H1 (cell line): ENCODE results near the gene COBLL1. TPM values are rescaled to one million over a fixed set of nuclear protein-coding genes. Genes with fewer than 3 reads are reported as not detected.

Experiments used
- CTCF ChIA-PET: fragments of 300-600 bp; sonication (Branson Sonifier 250); formaldehyde crosslinking; loops from one replicate; lab custom pipeline; 2021; ENCODE audit not compliant: partially characterized antibody; lab: Charles Lee
- POLR2A ChIA-PET: fragments of 300-600 bp; sonication (Branson Sonifier 250); formaldehyde crosslinking; loops from one replicate; lab custom pipeline; 2021; ENCODE audit warnings: inconsistent platforms; ENCODE audit not compliant: partially characterized antibody; lab: Charles Lee
- DNase-seq, 2 experiments: peaks; one replicate each; pipeline versions ENCODE4 v3.0.0 to v3.0.0-alpha.2; 2010 to 2022; ENCODE audit warnings: low spot score in 2 of 2, low read depth in 1 of 2, mixed read lengths in 1 of 2
- FAIRE-seq: peaks from 2 replicates; lab custom pipeline; 2011; peaks lifted over from hg19 to GRCh38; lab: Jason Lieb, UNC
- H2AFZ ChIP-seq: 2 replicates; pipeline ENCODE4 v1.8.1; 2012; ENCODE audit warnings: low read length, inconsistent platforms
- H2AK5ac ChIP-seq: 2 replicates; pipeline ENCODE4 v1.6.1; 2013; ENCODE audit warnings: low read depth, low read length
- H2BK120ac ChIP-seq: replicated peaks from 2 replicates; pipeline ENCODE3; 2013; ENCODE audit warnings: low read depth, low read length, inconsistent platforms
- H2BK12ac ChIP-seq: 2 replicates; pipeline ENCODE4 v1.6.1; 2013; ENCODE audit warnings: low read depth, low read length
- H2BK15ac ChIP-seq: 2 replicates; pipeline ENCODE4 v1.6.1; 2013; ENCODE audit warnings: low read length
- H2BK20ac ChIP-seq: 2 replicates; pipeline ENCODE4 v1.6.1; 2013; ENCODE audit warnings: low read length
- H2BK5ac ChIP-seq: 2 replicates; pipeline ENCODE4 v1.6.1; 2013; ENCODE audit warnings: low read depth, low read length
- H3K14ac ChIP-seq: 2 replicates; pipeline ENCODE4 v1.6.1; 2013; ENCODE audit warnings: inconsistent platforms; ENCODE audit not compliant: insufficient read length
- H3K18ac ChIP-seq: 2 replicates; pipeline ENCODE4 v1.6.1; 2013; ENCODE audit warnings: low read length; ENCODE audit errors: extremely low read depth
- H3K23ac ChIP-seq: 2 replicates; pipeline ENCODE4 v1.6.1; 2013; ENCODE audit warnings: inconsistent platforms; ENCODE audit not compliant: insufficient read length
- H3K23me2 ChIP-seq: 2 replicates; pipeline ENCODE4 v1.6.1; 2013; ENCODE audit warnings: low read depth, low read length
- H3K27ac ChIP-seq: 2 replicates; pipeline ENCODE4 v1.6.1; 2011; ENCODE audit warnings: low read depth, low read length, inconsistent platforms
- H3K27me3 ChIP-seq, 4 experiments: replicated peaks in 1 of 4; 1 replicate in 1 of 4; 2 replicates in 3 of 4; pipeline versions ENCODE4 v1.6.1 to v1.8.1; 2011 to 2013; ENCODE audit warnings: low read length in 3 of 4, mild to moderate bottlenecking in 3 of 4, inconsistent platforms in 2 of 4, mixed read lengths in 2 of 4, moderate library complexity in 1 of 4; ENCODE audit not compliant: control insufficient read depth in 3 of 4, insufficient read depth in 3 of 4; ENCODE audit errors: extremely low read depth in 1 of 4
- H3K36me3 ChIP-seq, 4 experiments: 2 replicates each; pipeline versions ENCODE4 v1.6.1 to v1.8.1; 2011 to 2013; ENCODE audit warnings: mild to moderate bottlenecking in 4 of 4, low read length in 3 of 4, moderate library complexity in 2 of 4, control low read depth in 1 of 4, inconsistent platforms in 1 of 4; ENCODE audit not compliant: insufficient read depth in 4 of 4, control insufficient read depth in 2 of 4
- H3K4ac ChIP-seq: replicated peaks from 2 replicates; pipeline ENCODE3; 2013; ENCODE audit warnings: low read length, low read depth, mixed read lengths, inconsistent platforms; ENCODE audit not compliant: insufficient read length
- H3K4me1 ChIP-seq, 4 experiments: replicated peaks in 1 of 4; 1 replicate in 1 of 4; 2 replicates in 3 of 4; pipeline versions ENCODE4 v1.6.1 to v1.8.1; 2011 to 2013; ENCODE audit warnings: low read length in 3 of 4, inconsistent platforms in 2 of 4, mixed read lengths in 1 of 4; ENCODE audit not compliant: insufficient read depth in 4 of 4, control insufficient read depth in 3 of 4
- H3K4me2 ChIP-seq, 2 experiments: 2 replicates each; pipeline versions ENCODE4 v1.6.1 to v1.8.1; 2011 to 2013; ENCODE audit warnings: low read depth in 2 of 2, low read length in 2 of 2, control low read depth in 1 of 2, inconsistent platforms in 1 of 2, mild to moderate bottlenecking in 1 of 2; ENCODE audit not compliant: insufficient read depth in 1 of 2
- H3K4me3 ChIP-seq, 4 experiments: fragments of 200-600, 300-600 bp in 1 of 4; sonication (generic), shearing (Covaris generic), sonication (Bioruptor Twin) in 1 of 4; 2 replicates each; pipeline versions ENCODE4 v1.5.1 to v1.8.1; 2011 to 2016; ENCODE audit warnings: low read length in 4 of 4, low read depth in 3 of 4, control low read depth in 2 of 4, inconsistent platforms in 2 of 4, mild to moderate bottlenecking in 2 of 4, mixed read lengths in 1 of 4, moderate library complexity in 1 of 4; ENCODE audit not compliant: insufficient read depth in 2 of 4; ENCODE audit errors: extremely low read depth in 1 of 4
- H3K56ac ChIP-seq: replicated peaks from 2 replicates; pipeline ENCODE3; 2013; ENCODE audit warnings: low read depth, mild to moderate bottlenecking, mixed read lengths, low read length, inconsistent platforms; ENCODE audit not compliant: insufficient read length
- H3K79me1 ChIP-seq: 2 replicates; pipeline ENCODE4 v1.6.1; 2013; ENCODE audit warnings: low read depth, low read length, control low read depth
- H3K79me2 ChIP-seq, 2 experiments: 2 replicates each; pipeline versions ENCODE4 v1.6.1 to v1.8.1; 2012 to 2013; ENCODE audit warnings: low read length in 2 of 2, mild to moderate bottlenecking in 2 of 2, inconsistent platforms in 1 of 2; ENCODE audit not compliant: insufficient read depth in 2 of 2, control insufficient read depth in 1 of 2
- H3K9ac ChIP-seq, 4 experiments: replicated peaks in 1 of 4; 1 replicate in 1 of 4; 2 replicates in 3 of 4; pipeline versions ENCODE4 v1.6.1 to v1.8.1; 2011 to 2013; ENCODE audit warnings: low read depth in 3 of 4, low read length in 3 of 4, control low read depth in 2 of 4, mild to moderate bottlenecking in 2 of 4, moderate library complexity in 2 of 4, inconsistent platforms in 1 of 4; ENCODE audit errors: extremely low read depth in 1 of 4
- H3K9me3 ChIP-seq, 2 experiments: 2 replicates each; pipeline versions ENCODE4 v1.6.1 to v1.8.1; 2012 to 2013; ENCODE audit warnings: mild to moderate bottlenecking in 2 of 2, moderate library complexity in 2 of 2, control low read depth in 1 of 2, inconsistent platforms in 1 of 2, low read depth in 1 of 2, low read length in 1 of 2, mixed read lengths in 1 of 2; ENCODE audit not compliant: insufficient read depth in 2 of 2
- H4K20me1 ChIP-seq, 2 experiments: replicated peaks in 1 of 2; 2 replicates each; pipeline versions ENCODE3 to v1.8.1; 2011 to 2013; ENCODE audit warnings: inconsistent platforms in 2 of 2, low read length in 2 of 2, mild to moderate bottlenecking in 1 of 2; ENCODE audit not compliant: insufficient read depth in 2 of 2, control insufficient read depth in 1 of 2
- H4K5ac ChIP-seq: 2 replicates; pipeline ENCODE4 v1.6.1; 2013; ENCODE audit warnings: low read length, low read depth, mixed read lengths, inconsistent platforms; ENCODE audit not compliant: insufficient read length
- H4K8ac ChIP-seq: 2 replicates; pipeline ENCODE4 v1.8.0; 2013; ENCODE audit warnings: mild to moderate bottlenecking, moderate library complexity, low read length, inconsistent platforms; ENCODE audit not compliant: insufficient read depth; ENCODE audit errors: extremely low read depth
- H4K91ac ChIP-seq: replicated peaks from 2 replicates; pipeline ENCODE3; 2013; ENCODE audit warnings: low read length, mixed read lengths, inconsistent platforms; ENCODE audit not compliant: insufficient read length
- ASH2L ChIP-seq: fragments of 200-600, 300-600 bp; sonication (generic); IDR thresholded peaks from one replicate; pipeline ENCODE4 v1.7.1; 2017; ENCODE audit warnings: low read length
- ATF2 ChIP-seq: IDR thresholded peaks from 2 replicates; pipeline ENCODE4 v1.6.1; 2012; ENCODE audit warnings: low read length, inconsistent platforms
- CBX8 ChIP-seq: fragments of 300-800, 300-1000 bp; sonication (generic); IDR thresholded peaks from 2 replicates; pipeline ENCODE4 v1.7.1; 2016; ENCODE audit warnings: low read depth, low read length, borderline replicate concordance
- RAD21 ChIP-seq, 2 experiments: IDR thresholded peaks in 1 of 2; conservative IDR thresholded peaks in 1 of 2; 2 replicates each; pipeline ENCODE4 v1.6.1; 2011; ENCODE audit warnings: low read depth in 2 of 2, low read length in 2 of 2, improper control_type of control experiment in 1 of 2, inconsistent platforms in 1 of 2, mild to moderate bottlenecking in 1 of 2, moderate library complexity in 1 of 2
- SIN3A ChIP-seq, 2 experiments: IDR thresholded peaks in 1 of 2; conservative IDR thresholded peaks in 1 of 2; 2 replicates each; pipeline ENCODE4 v1.6.1; 2011 to 2012; ENCODE audit warnings: low read length in 2 of 2, improper control_type of control experiment in 1 of 2, low read depth in 1 of 2, mild to moderate bottlenecking in 1 of 2
- SP1 ChIP-seq: IDR thresholded peaks from 2 replicates; pipeline ENCODE4 v1.6.1; 2011; ENCODE audit warnings: low read depth, low read length
- SRF ChIP-seq: IDR thresholded peaks from 2 replicates; pipeline ENCODE4 v1.6.1; 2011; ENCODE audit warnings: mild to moderate bottlenecking, low read depth, low read length, moderate library complexity
- SUZ12 ChIP-seq: fragments of 200-600 bp; sonication (generic); IDR thresholded peaks from 2 replicates; pipeline ENCODE4 v1.6.1; 2012; ENCODE audit warnings: mild to moderate bottlenecking, inconsistent platforms, low read length, moderate library complexity, mixed read lengths
- TAF1 ChIP-seq: IDR thresholded peaks from 2 replicates; pipeline ENCODE4 v1.6.1; 2011; ENCODE audit warnings: mild to moderate bottlenecking, low read depth, low read length
- TAF7 ChIP-seq: optimal IDR thresholded peaks from 2 replicates; pipeline ENCODE3; 2011; ENCODE audit warnings: low read depth, mild to moderate bottlenecking, inconsistent platforms, low read length, moderate library complexity, borderline replicate concordance
- WGBS, 2 experiments: shearing (Covaris generic) in 1 of 2; methylation state at CpG; one replicate each; pipeline versions ENCODE4 v1.1.6 to v1.1.7; 2013 to 2015; ENCODE audit warnings: low lambda C conversion rate in 2 of 2, mixed read lengths in 2 of 2, inconsistent platforms in 1 of 2, low coverage in 1 of 2, missing lambda C conversion rate in 1 of 2; ENCODE audit not compliant: insufficient replicate concordance in 2 of 2, insufficient coverage in 1 of 2, insufficient read length in 1 of 2; ENCODE audit errors: extremely low coverage in 1 of 2, missing lambda C conversion rate in 1 of 2; 5-methylcytosine and 5-hydroxymethylcytosine counted together
- polyA plus RNA-seq, 7 experiments: library from polyadenylated mRNA; depleted of rRNA in 3 of 7; stranded (reverse) in 5 of 7; unstranded in 2 of 7; fragments of >200 nt in 5 of 7; fragments of 200-250 nt in 2 of 7; gene quantifications; 1 replicate in 5 of 7; 2 replicates in 1 of 7; 4 replicates in 1 of 7; pipeline versions ENCODE4 v1.2.1 to v1.2.3, GENCODE V29; 2011 to 2013; ENCODE audit warnings: missing spikeins in 2 of 7, mixed read lengths in 2 of 7
- total RNA-seq: library from RNA; stranded (reverse); fragmentation: NEBNext Ultra II Directional; extraction: Animal tissue kit (Norgen Biotek cat#: 25700); gene quantifications from 2 replicates; pipeline ENCODE4 v1.2.1, GENCODE V29; 2021
- TF ChIP-seq, protein P1 (sequence below): IDR thresholded peaks from 2 replicates; pipeline ENCODE4 v1.6.1; 2011; ENCODE audit warnings: low read depth, mild to moderate bottlenecking, low read length; ENCODE audit not compliant: insufficient read depth

The COBLL1 gene
- total and polyA plus RNA-seq, 2 of the 8 experiments (the other 6 are each of a cell fraction or from before 2014, with no cell fraction given), result 2.2 to 6.2 TPM

DNA sequence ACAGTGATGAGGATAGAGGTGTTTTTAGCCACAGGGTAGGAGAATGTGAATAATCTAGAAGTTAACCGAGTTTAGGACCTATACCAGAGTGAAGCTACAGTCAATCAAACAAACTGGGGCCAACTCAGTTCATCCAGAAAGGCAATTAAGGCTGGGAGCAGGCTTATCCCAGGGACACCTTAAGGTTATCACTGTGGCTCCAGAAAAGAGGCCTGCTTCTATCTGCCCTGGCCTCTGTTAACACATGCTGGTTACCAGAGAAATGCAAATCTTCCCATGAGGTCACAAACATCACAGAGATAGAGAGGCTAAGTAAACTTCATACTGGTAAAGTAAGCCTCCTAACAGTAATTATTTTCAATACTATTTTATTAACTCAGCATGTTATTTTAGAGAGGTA, 127.2 kb downstream of the COBLL1 start:
- Histone ChIP-seq H3K36me3 (no peaks in the 10 kb centered on the region; a peak in 1 of 8 replicates), H3K4ac (no peak overlapping the region), H2AFZ (no peak overlapping the region), H2BK5ac (no peak overlapping the region), H3K9ac (no peak overlapping the region), H3K9me3 (no peaks in the 10 kb centered on the region), H3K27me3 (no peaks in the 10 kb centered on the region), H3K27ac (no peak overlapping the region), H2BK20ac (no peak overlapping the region), H4K20me1 (no peaks in the 10 kb centered on the region), H3K56ac (no peak overlapping the region), H3K4me3 (no peak overlapping the region), H2BK15ac (no peak overlapping the region), H3K79me1 (no peaks in the 10 kb centered on the region), H3K18ac (no peak overlapping the region), H3K23ac (no peak overlapping the region), H3K23me2 (no peaks in the 10 kb centered on the region), H3K4me2 (no peak overlapping the region), H4K8ac (no peak overlapping the region), H3K4me1 (peaks cover 0 to 3% (median 0%) of the 10 kb centered on the region in 4 experiments; a peak in 1 of 7 replicates), H3K79me2 (no peaks in the 10 kb centered on the region), H4K91ac (no peak overlapping the region), H2BK120ac (no peak overlapping the region), H3K14ac (no peak overlapping the region), H2BK12ac (no peak overlapping the region), H4K5ac (no peak overlapping the region), H2AK5ac (no peak overlapping the region)
- 73% methylated on average over 1 of the region's 1 CpG; no CpG with 5 or more reads in 1 of the 2 experiments for WGBS, 2 experiments
- ChIA-PET POLR2A (no interaction called here), CTCF (interaction anchor here (1.6 kb wide), 1 partner anchor 153 kb away, joined by 3 read pairs; no protein-coding TSS in a partner anchor)
- FAIRE-seq (no peak), DNase-seq (no peak)
- TF ChIP-seq, protein P1, sequence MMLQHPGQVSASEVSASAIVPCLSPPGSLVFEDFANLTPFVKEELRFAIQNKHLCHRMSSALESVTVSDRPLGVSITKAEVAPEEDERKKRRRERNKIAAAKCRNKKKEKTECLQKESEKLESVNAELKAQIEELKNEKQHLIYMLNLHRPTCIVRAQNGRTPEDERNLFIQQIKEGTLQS, result no peak
- TF ChIP-seq SP1 (no peak), SUZ12 (no peak), CBX8 (no peak), ATF2 (no peak), TAF1 (no peak), SIN3A (conservative IDR thresholded peaks at IDR 0.05 in 1 of 2, IDR thresholded peaks at IDR 0.05 in 1 of 2; ENCODE audit: low read depth in 1 of 2, low read length in 2 of 2) (no peak), ASH2L (no peak), SRF (no peak), TAF7 (no peak), RAD21 (IDR thresholded peaks at IDR 0.05 in 1 of 2, conservative IDR thresholded peaks at IDR 0.05 in 1 of 2; ENCODE audit: low read depth in 2 of 2, low read length in 2 of 2) (no peak)
